IMR-90 (cell line): ENCODE data around the gene TLR10. TPM values are rescaled to one million over a fixed set of nuclear protein-coding genes. Genes with fewer than 3 reads are reported as not detected.

ENCODE experiments used
- ATAC-seq: fragments of 200-7000 bp; cut with Tn5 transposase; 2 replicates; pipeline ENCODE4 v1.9.1; 2020; ENCODE audit warnings: low read depth, mild to moderate bottlenecking, moderate library complexity
- BruUV-seq: library from RNA; stranded (reverse); fragments of 400-500 nt; replicated peaks from 2 replicates; lab custom pipeline; 2021; lab: Mats Ljungman, UMichigan
- CTCF ChIA-PET: fragments of 300-600 bp; formaldehyde crosslinking; extraction: SDS; loops from one replicate; lab custom pipeline; 2021; ENCODE audit warnings: antibody characterized with exemption; lab: Yijun Ruan, JAX
- POLR2A ChIA-PET: fragments of 300-600 bp; sonication (Branson Sonifier 250); formaldehyde crosslinking; loops from one replicate; lab custom pipeline; 2022; ENCODE audit warnings: antibody characterized with exemption; ENCODE audit not compliant: unreplicated experiment; lab: Charles Lee
- DNase-seq: peaks from one replicate; pipeline ENCODE4 v3.0.0; 2013
- H2AFZ ChIP-seq: replicated peaks from 2 replicates; pipeline ENCODE3; 2013; ENCODE audit warnings: low read length, mild to moderate bottlenecking; ENCODE audit not compliant: poor library complexity
- H2AK5ac ChIP-seq: 2 replicates; pipeline ENCODE4 v1.6.1; 2013; ENCODE audit warnings: low read depth, low read length, inconsistent platforms
- H2AK9ac ChIP-seq: replicated peaks from 2 replicates; pipeline ENCODE3; 2013; ENCODE audit warnings: mild to moderate bottlenecking, low read depth, low read length, moderate library complexity; ENCODE audit not compliant: poor library complexity
- H2BK120ac ChIP-seq: 2 replicates; pipeline ENCODE4 v1.6.1; 2013; ENCODE audit warnings: low read depth, low read length, inconsistent platforms
- H2BK15ac ChIP-seq: 3 replicates; pipeline ENCODE4 v1.6.1; 2013; ENCODE audit warnings: low read depth, low read length, inconsistent platforms
- H2BK20ac ChIP-seq: 2 replicates; pipeline ENCODE4 v1.6.1; 2013; ENCODE audit warnings: low read depth, mild to moderate bottlenecking, inconsistent platforms, low read length, moderate library complexity
- H2BK5ac ChIP-seq: 2 replicates; pipeline ENCODE4 v1.6.1; 2013; ENCODE audit warnings: mild to moderate bottlenecking, low read depth, low read length, inconsistent platforms; ENCODE audit not compliant: poor library complexity, severe bottlenecking
- H3K14ac ChIP-seq: replicated peaks from 2 replicates; pipeline ENCODE4 v1.6.1; 2013; ENCODE audit warnings: low read depth, low read length, inconsistent platforms
- H3K18ac ChIP-seq: 2 replicates; pipeline ENCODE4 v1.6.1; 2013; ENCODE audit warnings: low read depth, low read length, control low read depth
- H3K23ac ChIP-seq: 2 replicates; pipeline ENCODE4 v1.6.1; 2013; ENCODE audit warnings: low read depth, low read length, inconsistent platforms
- H3K27ac ChIP-seq: 2 replicates; pipeline ENCODE4 v1.5.1; 2013; ENCODE audit warnings: mild to moderate bottlenecking, control low read depth, low read length; ENCODE audit not compliant: insufficient read depth
- H3K27me3 ChIP-seq: 2 replicates; pipeline ENCODE4 v1.6.1; 2013; ENCODE audit warnings: low read length; ENCODE audit not compliant: control insufficient read depth, insufficient read depth
- H3K36me3 ChIP-seq: 2 replicates; pipeline ENCODE4 v1.6.1; 2013; ENCODE audit warnings: low read length, mixed read lengths; ENCODE audit not compliant: control insufficient read depth, insufficient read depth
- H3K4ac ChIP-seq: 2 replicates; pipeline ENCODE4 v1.6.1; 2013; ENCODE audit warnings: low read depth, low read length, inconsistent platforms
- H3K4me1 ChIP-seq: 2 replicates; pipeline ENCODE4 v1.6.1; 2013; ENCODE audit warnings: low read length, mixed read lengths; ENCODE audit not compliant: control insufficient read depth, insufficient read depth
- H3K4me2 ChIP-seq: 2 replicates; pipeline ENCODE4 v1.6.1; 2013; ENCODE audit warnings: low read depth, mild to moderate bottlenecking, control low read depth, low read length, moderate library complexity
- H3K4me3 ChIP-seq: 2 replicates; pipeline ENCODE4 v1.5.1; 2013; ENCODE audit warnings: low read depth, mild to moderate bottlenecking, control low read depth, low read length, moderate library complexity; ENCODE audit not compliant: insufficient read depth
- H3K56ac ChIP-seq: 2 replicates; pipeline ENCODE4 v1.6.1; 2013; ENCODE audit warnings: low read length, inconsistent platforms; ENCODE audit not compliant: insufficient read depth; ENCODE audit errors: extremely low read depth
- H3K79me1 ChIP-seq, 2 experiments: 2 replicates each; pipeline ENCODE4 v1.6.1; 2013; ENCODE audit warnings: low read length in 2 of 2, inconsistent platforms in 1 of 2, low read depth in 1 of 2
- H3K9ac ChIP-seq: 2 replicates; pipeline ENCODE4 v1.6.1; 2013; ENCODE audit warnings: low read depth, low read length, control low read depth
- H3K9me1 ChIP-seq: 2 replicates; pipeline ENCODE4 v1.6.1; 2013; ENCODE audit warnings: low read length, inconsistent platforms; ENCODE audit not compliant: insufficient read depth
- H3K9me3 ChIP-seq: 2 replicates; pipeline ENCODE4 v1.6.1; 2013; ENCODE audit warnings: low read length; ENCODE audit not compliant: control insufficient read depth, insufficient read depth
- H4K20me1 ChIP-seq: 2 replicates; pipeline ENCODE4 v1.6.1; 2013; ENCODE audit warnings: low read length, inconsistent platforms; ENCODE audit not compliant: insufficient read depth
- H4K5ac ChIP-seq: 2 replicates; pipeline ENCODE4 v1.6.1; 2013; ENCODE audit warnings: mild to moderate bottlenecking, low read depth, low read length, control low read depth
- H4K8ac ChIP-seq, 2 experiments: 2 replicates each; pipeline ENCODE4 v1.6.1; 2013; ENCODE audit warnings: low read depth in 2 of 2, low read length in 2 of 2, control low read depth in 1 of 2, inconsistent platforms in 1 of 2
- H4K91ac ChIP-seq: 2 replicates; pipeline ENCODE4 v1.6.1; 2013; ENCODE audit warnings: low read depth, low read length, inconsistent platforms; ENCODE audit not compliant: insufficient read depth
- BHLHE40 ChIP-seq: fragments of 150-350 bp; IDR thresholded peaks from 2 replicates; pipeline ENCODE4 v1.6.1; 2016; ENCODE audit warnings: mild to moderate bottlenecking, low read depth, low read length
- CEBPB ChIP-seq: IDR thresholded peaks from 2 replicates; pipeline ENCODE4 v1.6.1; 2012; ENCODE audit warnings: low read depth, low read length, improper control_type of control experiment
- CHD1 ChIP-seq: IDR thresholded peaks from 2 replicates; pipeline ENCODE4 v1.6.1; 2012; ENCODE audit warnings: low read depth, low read length, improper control_type of control experiment
- FOS ChIP-seq: fragments of 150-350 bp; IDR thresholded peaks from 2 replicates; pipeline ENCODE4 v1.6.1; 2016; ENCODE audit warnings: low read depth, low read length
- MAFK ChIP-seq: IDR thresholded peaks from 2 replicates; pipeline ENCODE4 v1.6.1; 2012; ENCODE audit warnings: low read depth, low read length, improper control_type of control experiment
- MAZ ChIP-seq: IDR thresholded peaks from 2 replicates; pipeline ENCODE4 v1.6.1; 2012; ENCODE audit warnings: low read depth, mild to moderate bottlenecking, low read length, improper control_type of control experiment, moderate library complexity, borderline replicate concordance
- MXI1 ChIP-seq: IDR thresholded peaks from 2 replicates; pipeline ENCODE4 v1.6.1; 2012; ENCODE audit warnings: low read depth, mild to moderate bottlenecking, low read length, moderate library complexity, borderline replicate concordance
- NFE2L2 ChIP-seq: fragments of 150-350 bp; IDR thresholded peaks from 2 replicates; pipeline ENCODE4 v1.6.1; 2016; ENCODE audit warnings: low read depth, mild to moderate bottlenecking, low read length
- POLR2A ChIP-seq: IDR thresholded peaks from 2 replicates; pipeline ENCODE4 v1.6.1; 2012; ENCODE audit warnings: mild to moderate bottlenecking, low read depth, low read length
- RAD21 ChIP-seq: IDR thresholded peaks from 2 replicates; pipeline ENCODE4 v1.6.1; 2012; ENCODE audit warnings: low read length, improper control_type of control experiment
- RCOR1 ChIP-seq: IDR thresholded peaks from 2 replicates; pipeline ENCODE4 v1.6.1; 2012; ENCODE audit warnings: mild to moderate bottlenecking, low read length, improper control_type of control experiment; ENCODE audit not compliant: insufficient replicate concordance
- RFX5 ChIP-seq: IDR thresholded peaks from 2 replicates; pipeline ENCODE4 v1.8.0; 2012; ENCODE audit warnings: low read depth, mild to moderate bottlenecking, low read length, moderate library complexity
- SMC3 ChIP-seq: fragments of 150-350 bp; IDR thresholded peaks from 2 replicates; pipeline ENCODE4 v1.6.1; 2016; ENCODE audit warnings: low read depth, mild to moderate bottlenecking, antibody characterized with exemption, low read length, moderate library complexity
- WGBS, 2 experiments: methylation state at CpG; one replicate each; pipeline versions ENCODE4 v1.1.5 to v1.1.7; 2013; ENCODE audit warnings: missing lambda C conversion rate in 2 of 2; ENCODE audit not compliant: insufficient read length in 1 of 2; ENCODE audit errors: extremely low coverage in 2 of 2; 5-methylcytosine and 5-hydroxymethylcytosine counted together
- dilution Hi-C: fragments of 300-500 bp; cut with HindIII; formaldehyde crosslinking; loops from one replicate; pipeline ENCODE4 v1.14.3; 2018; ENCODE audit warnings: low sequenced_read_pairs; ENCODE audit not compliant: unreplicated experiment
- in situ Hi-C: fragments of 300-500 bp; cut with MboI; formaldehyde crosslinking; loops from 3 replicates; pipeline ENCODE4 v1.14.3; 2019; ENCODE audit warnings: low sequenced_read_pairs, inconsistent platforms, mixed read lengths
- intact Hi-C: fragments of 100-400 bp; cut with micrococcal nuclease; formaldehyde crosslinking; loops from 2 replicates; pipeline ENCODE4 v1.10.0; 2022
- polyA plus RNA-seq, 3 experiments: library from polyadenylated mRNA; depleted of rRNA; stranded (reverse); fragments of >200 nt; gene quantifications; 2 replicates each; pipeline ENCODE4 v1.2.3, GENCODE V29; 2012; ENCODE audit warnings: low replicate concordance in 1 of 3
- total RNA-seq: library from RNA; depleted of rRNA; stranded (reverse); fragments of >200 nt; gene quantifications from 2 replicates; pipeline ENCODE4 v1.2.3, GENCODE V29; 2012
- TF ChIP-seq, protein P1 (sequence below): conservative IDR thresholded peaks from 2 replicates; pipeline ENCODE4 v1.5.1; 2012; ENCODE audit warnings: mild to moderate bottlenecking, low read depth, low read length, improper control_type of control experiment
- TF ChIP-seq, protein P2 (sequence below): fragments of 150-350 bp; IDR thresholded peaks from 2 replicates; pipeline ENCODE4 v1.6.1; 2016; ENCODE audit warnings: low read depth, mild to moderate bottlenecking, low read length, moderate library complexity, borderline replicate concordance
- TF ChIP-seq, protein P3 (sequence below): fragments of 150-350 bp; IDR thresholded peaks from 2 replicates; pipeline ENCODE4 v1.6.1; 2017; ENCODE audit warnings: mild to moderate bottlenecking, antibody characterized with exemption, low read length, low read depth

TLR10 gene
- total and polyA plus RNA-seq, 2 of the 4 experiments (the other 2 are of a cell fraction): not detected

DNA sequence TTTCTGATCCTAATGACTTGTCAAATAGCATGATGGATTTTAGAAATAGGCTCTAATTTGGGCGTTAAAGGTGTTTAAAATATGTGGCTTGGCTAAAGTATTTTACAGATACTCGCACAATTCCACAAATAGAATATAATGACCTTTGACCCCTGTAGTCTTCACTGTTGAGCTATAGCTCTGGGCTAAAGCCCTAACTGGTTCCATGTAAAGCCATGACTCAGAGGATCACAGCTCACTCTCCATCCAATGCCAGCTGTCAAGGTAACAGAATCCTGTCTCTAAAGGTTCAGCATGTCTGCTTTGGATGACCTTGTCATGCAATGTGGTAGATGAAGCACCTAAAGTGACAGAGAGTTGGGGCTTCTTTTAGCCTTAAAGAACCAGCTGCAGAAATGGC is 42.5 kb downstream of the TLR10 start:
- Histone ChIP-seq H4K5ac (no peak overlapping the region), H3K18ac (no peak overlapping the region), H3K4me3 (no peak overlapping the region), H2BK20ac (no peak overlapping the region), H2AFZ (no peak overlapping the region), H3K4me1 (no peaks in the 10 kb centered on the region), H3K14ac (no peak overlapping the region), H3K79me1 (no peaks in the 10 kb centered on the region), H3K56ac (no peak overlapping the region), H3K4me2 (no peak overlapping the region), H2AK5ac (no peak overlapping the region), H2BK5ac (no peak overlapping the region), H4K8ac (no peak overlapping the region), H3K23ac (no peak overlapping the region), H4K20me1 (no peaks in the 10 kb centered on the region), H3K9ac (no peak overlapping the region), H3K9me3 (peaks cover 2% of the 10 kb centered on the region; the same call in 1 of the 2 replicates), H3K36me3 (no peaks in the 10 kb centered on the region), H3K27me3 (peaks cover 8% of the 10 kb centered on the region), H3K9me1 (no peaks in the 10 kb centered on the region), H2BK15ac (no peak overlapping the region), H3K27ac (no peak overlapping the region), H2AK9ac (no peak overlapping the region), H3K4ac (no peak overlapping the region), H4K91ac (no peak overlapping the region), H2BK120ac (no peak overlapping the region)
- no CpG with 5 or more reads among the region's 2 CpGs for WGBS, 2 experiments
- ChIA-PET CTCF (interaction anchor here (1.5 kb wide), 1 partner anchor 561 kb away, joined by 3 read pairs; no protein-coding TSS in a partner anchor), POLR2A (no interaction called here)
- no peak for TF ChIP-seq NFE2L2
- TF ChIP-seq, protein P1, sequence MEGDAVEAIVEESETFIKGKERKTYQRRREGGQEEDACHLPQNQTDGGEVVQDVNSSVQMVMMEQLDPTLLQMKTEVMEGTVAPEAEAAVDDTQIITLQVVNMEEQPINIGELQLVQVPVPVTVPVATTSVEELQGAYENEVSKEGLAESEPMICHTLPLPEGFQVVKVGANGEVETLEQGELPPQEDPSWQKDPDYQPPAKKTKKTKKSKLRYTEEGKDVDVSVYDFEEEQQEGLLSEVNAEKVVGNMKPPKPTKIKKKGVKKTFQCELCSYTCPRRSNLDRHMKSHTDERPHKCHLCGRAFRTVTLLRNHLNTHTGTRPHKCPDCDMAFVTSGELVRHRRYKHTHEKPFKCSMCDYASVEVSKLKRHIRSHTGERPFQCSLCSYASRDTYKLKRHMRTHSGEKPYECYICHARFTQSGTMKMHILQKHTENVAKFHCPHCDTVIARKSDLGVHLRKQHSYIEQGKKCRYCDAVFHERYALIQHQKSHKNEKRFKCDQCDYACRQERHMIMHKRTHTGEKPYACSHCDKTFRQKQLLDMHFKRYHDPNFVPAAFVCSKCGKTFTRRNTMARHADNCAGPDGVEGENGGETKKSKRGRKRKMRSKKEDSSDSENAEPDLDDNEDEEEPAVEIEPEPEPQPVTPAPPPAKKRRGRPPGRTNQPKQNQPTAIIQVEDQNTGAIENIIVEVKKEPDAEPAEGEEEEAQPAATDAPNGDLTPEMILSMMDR: no peak
- no peak for TF ChIP-seq MAFK
- no peak for TF ChIP-seq BHLHE40
- TF ChIP-seq MAZ: no peak
- no peak for TF ChIP-seq RAD21
- TF ChIP-seq MXI1: no peak
- no peak for TF ChIP-seq SMC3
- TF ChIP-seq, protein P2, sequence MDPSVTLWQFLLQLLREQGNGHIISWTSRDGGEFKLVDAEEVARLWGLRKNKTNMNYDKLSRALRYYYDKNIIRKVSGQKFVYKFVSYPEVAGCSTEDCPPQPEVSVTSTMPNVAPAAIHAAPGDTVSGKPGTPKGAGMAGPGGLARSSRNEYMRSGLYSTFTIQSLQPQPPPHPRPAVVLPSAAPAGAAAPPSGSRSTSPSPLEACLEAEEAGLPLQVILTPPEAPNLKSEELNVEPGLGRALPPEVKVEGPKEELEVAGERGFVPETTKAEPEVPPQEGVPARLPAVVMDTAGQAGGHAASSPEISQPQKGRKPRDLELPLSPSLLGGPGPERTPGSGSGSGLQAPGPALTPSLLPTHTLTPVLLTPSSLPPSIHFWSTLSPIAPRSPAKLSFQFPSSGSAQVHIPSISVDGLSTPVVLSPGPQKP: no peak
- no peak for TF ChIP-seq CEBPB
- no peak for TF ChIP-seq RFX5
- TF ChIP-seq POLR2A: no peak
- TF ChIP-seq FOS: no peak
- no peak for TF ChIP-seq RCOR1
- TF ChIP-seq, protein P3, sequence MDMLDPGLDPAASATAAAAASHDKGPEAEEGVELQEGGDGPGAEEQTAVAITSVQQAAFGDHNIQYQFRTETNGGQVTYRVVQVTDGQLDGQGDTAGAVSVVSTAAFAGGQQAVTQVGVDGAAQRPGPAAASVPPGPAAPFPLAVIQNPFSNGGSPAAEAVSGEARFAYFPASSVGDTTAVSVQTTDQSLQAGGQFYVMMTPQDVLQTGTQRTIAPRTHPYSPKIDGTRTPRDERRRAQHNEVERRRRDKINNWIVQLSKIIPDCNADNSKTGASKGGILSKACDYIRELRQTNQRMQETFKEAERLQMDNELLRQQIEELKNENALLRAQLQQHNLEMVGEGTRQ: no peak
- no peak for TF ChIP-seq CHD1
- BruUV-seq: no TSS peak
- dilution Hi-C loops: no loop called here
- in situ Hi-C loops: no loop called here
- ATAC-seq: no peak
- intact Hi-C loops: no loop called here
- no peak for DNase-seq
